ENCODE results near the gene NOB1.

DNA sequence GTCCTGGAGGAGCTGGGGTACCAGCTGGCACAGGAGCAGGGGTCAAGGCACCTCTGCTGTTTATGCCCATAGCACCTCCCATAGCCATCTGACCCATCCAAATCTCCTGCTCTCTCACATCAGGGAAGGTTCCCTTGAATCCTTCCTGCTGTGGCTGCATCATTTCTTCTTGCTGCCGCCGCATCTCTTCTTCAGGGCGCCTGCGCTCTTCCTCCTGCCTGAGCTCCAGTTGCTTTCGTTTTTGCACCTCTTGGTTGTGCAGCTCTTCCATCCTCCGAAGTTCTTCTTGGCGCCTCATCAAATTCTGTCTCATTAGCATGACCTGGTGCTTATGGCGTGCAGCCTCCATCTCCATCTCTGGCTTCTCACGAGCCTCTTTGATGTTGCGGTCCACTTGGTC lies 2.0 kb upstream of the NOB1 start:
- TF ChIP-seq, protein P1, sequence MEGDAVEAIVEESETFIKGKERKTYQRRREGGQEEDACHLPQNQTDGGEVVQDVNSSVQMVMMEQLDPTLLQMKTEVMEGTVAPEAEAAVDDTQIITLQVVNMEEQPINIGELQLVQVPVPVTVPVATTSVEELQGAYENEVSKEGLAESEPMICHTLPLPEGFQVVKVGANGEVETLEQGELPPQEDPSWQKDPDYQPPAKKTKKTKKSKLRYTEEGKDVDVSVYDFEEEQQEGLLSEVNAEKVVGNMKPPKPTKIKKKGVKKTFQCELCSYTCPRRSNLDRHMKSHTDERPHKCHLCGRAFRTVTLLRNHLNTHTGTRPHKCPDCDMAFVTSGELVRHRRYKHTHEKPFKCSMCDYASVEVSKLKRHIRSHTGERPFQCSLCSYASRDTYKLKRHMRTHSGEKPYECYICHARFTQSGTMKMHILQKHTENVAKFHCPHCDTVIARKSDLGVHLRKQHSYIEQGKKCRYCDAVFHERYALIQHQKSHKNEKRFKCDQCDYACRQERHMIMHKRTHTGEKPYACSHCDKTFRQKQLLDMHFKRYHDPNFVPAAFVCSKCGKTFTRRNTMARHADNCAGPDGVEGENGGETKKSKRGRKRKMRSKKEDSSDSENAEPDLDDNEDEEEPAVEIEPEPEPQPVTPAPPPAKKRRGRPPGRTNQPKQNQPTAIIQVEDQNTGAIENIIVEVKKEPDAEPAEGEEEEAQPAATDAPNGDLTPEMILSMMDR (IDR thresholded peaks at IDR 0.05), result no peak
- TF ChIP-seq, protein P2, sequence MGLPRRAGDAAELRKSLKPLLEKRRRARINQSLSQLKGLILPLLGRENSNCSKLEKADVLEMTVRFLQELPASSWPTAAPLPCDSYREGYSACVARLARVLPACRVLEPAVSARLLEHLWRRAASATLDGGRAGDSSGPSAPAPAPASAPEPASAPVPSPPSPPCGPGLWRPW (IDR thresholded peaks at IDR 0.05), result no peak
- TF ChIP-seq, protein P3, sequence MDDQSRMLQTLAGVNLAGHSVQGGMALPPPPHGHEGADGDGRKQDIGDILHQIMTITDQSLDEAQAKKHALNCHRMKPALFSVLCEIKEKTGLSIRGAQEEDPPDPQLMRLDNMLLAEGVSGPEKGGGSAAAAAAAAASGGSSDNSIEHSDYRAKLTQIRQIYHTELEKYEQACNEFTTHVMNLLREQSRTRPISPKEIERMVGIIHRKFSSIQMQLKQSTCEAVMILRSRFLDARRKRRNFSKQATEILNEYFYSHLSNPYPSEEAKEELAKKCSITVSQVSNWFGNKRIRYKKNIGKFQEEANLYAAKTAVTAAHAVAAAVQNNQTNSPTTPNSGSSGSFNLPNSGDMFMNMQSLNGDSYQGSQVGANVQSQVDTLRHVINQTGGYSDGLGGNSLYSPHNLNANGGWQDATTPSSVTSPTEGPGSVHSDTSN (IDR thresholded peaks at IDR 0.05), result no peak
- no peak for TF ChIP-seq RCOR1 (IDR thresholded peaks at IDR 0.05; ENCODE audit: low read depth, low read length)
- no peak for TF ChIP-seq MAZ (IDR thresholded peaks at IDR 0.05; ENCODE audit: borderline replicate concordance, low read depth, low read length)
- no peak for TF ChIP-seq KDM5A (IDR thresholded peaks at IDR 0.05)
